Chondrocyte (in vitro differentiated cells): ENCODE results near the gene IDH2. TPM values are rescaled to one million over a fixed set of nuclear protein-coding genes. Genes with fewer than 3 reads are reported as not detected.
"Not testable (repeated sequence)": the region's sequence is repeated elsewhere in the genome, so short reads cannot be mapped to it uniquely, and the experiment has no call there.

Experiments
- DNase-seq: peaks from one replicate; pipeline ENCODE4 v3.0.0; 2021; ENCODE audit warnings: mixed read lengths, low spot score
- H3K27ac Mint-ChIP-seq: one replicate; pipeline ENCODE4 v1.8.0; 2021; ENCODE audit warnings: mild to moderate bottlenecking, moderate library complexity, mixed read lengths; ENCODE audit not compliant: unreplicated experiment
- H3K27me3 Mint-ChIP-seq: 2 replicates; pipeline ENCODE4 v1.8.0; 2021; ENCODE audit warnings: low read depth, mixed read lengths
- H3K36me3 Mint-ChIP-seq: 2 replicates; pipeline ENCODE4 v1.8.0; 2021; ENCODE audit warnings: low read depth, mixed read lengths
- H3K4me1 Mint-ChIP-seq: 2 replicates; pipeline ENCODE4 v1.8.0; 2021; ENCODE audit warnings: low read depth, mild to moderate bottlenecking, mixed read lengths
- H3K4me3 Mint-ChIP-seq: one replicate; pipeline ENCODE4 v1.8.0; 2021; ENCODE audit warnings: mild to moderate bottlenecking, moderate library complexity, mixed read lengths; ENCODE audit not compliant: unreplicated experiment
- H3K9me3 Mint-ChIP-seq: 2 replicates; pipeline ENCODE4 v1.8.0; 2021; ENCODE audit warnings: low read depth, mixed read lengths
- CTCF ChIP-seq: fragments of 200-600 bp; sonication (generic); IDR thresholded peaks from 2 replicates; pipeline ENCODE4 v1.5.0; 2021; ENCODE audit warnings: antibody characterized with exemption, mild to moderate bottlenecking, moderate library complexity
- total RNA-seq: library from RNA; stranded (reverse); gene quantifications from 3 replicates; pipeline ENCODE4 v1.2.1, GENCODE V29; 2021

The IDH2 gene
- total RNA-seq, 1 donor from 2014 or later, result 126 TPM

GRCh38 chr15:90113166-90113565, 10.9 kb upstream of the IDH2 start:
- no peak for TF ChIP-seq CTCF
- peaks cover 1% of the 10 kb centered on the region for H3K36me3 Mint-ChIP-seq
- DNase-seq, result no peak
- H3K4me1 Mint-ChIP-seq, result no peaks in the 10 kb centered on the region
- peaks cover 6% of the 10 kb centered on the region for H3K9me3 Mint-ChIP-seq
- no peak overlapping the region for H3K27ac Mint-ChIP-seq
- no peak overlapping the region for H3K4me3 Mint-ChIP-seq
- H3K27me3 Mint-ChIP-seq, result no peaks in the 10 kb centered on the region

GRCh38 chr15:90109163-90109751, 7.0 kb upstream of the IDH2 start:
- not testable (repeated sequence) for H3K9me3 Mint-ChIP-seq, H3K27me3 Mint-ChIP-seq, H3K4me3 Mint-ChIP-seq, H3K36me3 Mint-ChIP-seq, H3K27ac Mint-ChIP-seq, DNase-seq
- H3K4me1 Mint-ChIP-seq, result peaks cover 13% of the 10 kb centered on the region

GRCh38 chr15:90108038-90108437, 5.8 kb upstream of the IDH2 start:
- not testable (repeated sequence) for H3K27me3 Mint-ChIP-seq, H3K4me3 Mint-ChIP-seq, H3K9me3 Mint-ChIP-seq, DNase-seq, H3K27ac Mint-ChIP-seq, H3K36me3 Mint-ChIP-seq
- H3K4me1 Mint-ChIP-seq, result peaks cover 21% of the 10 kb centered on the region

- Mint-ChIP-seq H3K27me3 (no peaks in the 10 kb centered on the region), H3K27ac (peak overlapping the region; percentile 82), H3K36me3 (no peaks in the 10 kb centered on the region), H3K4me3 (peak overlapping the region; percentile 28), H3K4me1 (peaks cover 25% of the 10 kb centered on the region), H3K9me3 (no peaks in the 10 kb centered on the region)
- no peak for DNase-seq
- TF ChIP-seq CTCF, result no peak
Measured at GRCh38 chr15:90106522-90107117, 4.4 kb upstream of the IDH2 start.

GRCh38 chr15:90105521-90105920, 3.3 kb upstream of the IDH2 start:
- H3K27ac Mint-ChIP-seq, result peak overlapping the region; percentile 22
- DNase-seq, result peak; percentile 63
- TF ChIP-seq CTCF, result no peak
- peaks cover 34% of the 10 kb centered on the region for H3K4me1 Mint-ChIP-seq
- no peaks in the 10 kb centered on the region for H3K27me3 Mint-ChIP-seq
- H3K9me3 Mint-ChIP-seq, result no peaks in the 10 kb centered on the region
- no peaks in the 10 kb centered on the region for H3K36me3 Mint-ChIP-seq
- no peak overlapping the region for H3K4me3 Mint-ChIP-seq

- Mint-ChIP-seq H3K27me3 (no peaks in the 10 kb centered on the region), H3K36me3 (no peaks in the 10 kb centered on the region)
Measured at GRCh38 chr15:90104551-90104950, 2.3 kb upstream of the IDH2 start.

More at GRCh38 chr15:90104551-90104950, 2.3 kb upstream of the IDH2 start:
- DNase-seq, result peak; percentile 29
- TF ChIP-seq CTCF, result no peak
- H3K4me1 Mint-ChIP-seq, result peaks cover 44% of the 10 kb centered on the region
- no peaks in the 10 kb centered on the region for H3K9me3 Mint-ChIP-seq
- H3K27ac Mint-ChIP-seq, result no peak overlapping the region
- no peak overlapping the region for H3K4me3 Mint-ChIP-seq
